Measurements from ENCODE around the gene SUGCT. TPM values are rescaled to one million over a fixed set of nuclear protein-coding genes. Genes with fewer than 3 reads are reported as not detected.

Gene SUGCT
- total and polyA plus RNA-seq, 2 of the 8 experiments (the other 6 are each of a cell fraction or from before 2014, with no cell fraction given) = 2.8 to 5.4 TPM

DNA sequence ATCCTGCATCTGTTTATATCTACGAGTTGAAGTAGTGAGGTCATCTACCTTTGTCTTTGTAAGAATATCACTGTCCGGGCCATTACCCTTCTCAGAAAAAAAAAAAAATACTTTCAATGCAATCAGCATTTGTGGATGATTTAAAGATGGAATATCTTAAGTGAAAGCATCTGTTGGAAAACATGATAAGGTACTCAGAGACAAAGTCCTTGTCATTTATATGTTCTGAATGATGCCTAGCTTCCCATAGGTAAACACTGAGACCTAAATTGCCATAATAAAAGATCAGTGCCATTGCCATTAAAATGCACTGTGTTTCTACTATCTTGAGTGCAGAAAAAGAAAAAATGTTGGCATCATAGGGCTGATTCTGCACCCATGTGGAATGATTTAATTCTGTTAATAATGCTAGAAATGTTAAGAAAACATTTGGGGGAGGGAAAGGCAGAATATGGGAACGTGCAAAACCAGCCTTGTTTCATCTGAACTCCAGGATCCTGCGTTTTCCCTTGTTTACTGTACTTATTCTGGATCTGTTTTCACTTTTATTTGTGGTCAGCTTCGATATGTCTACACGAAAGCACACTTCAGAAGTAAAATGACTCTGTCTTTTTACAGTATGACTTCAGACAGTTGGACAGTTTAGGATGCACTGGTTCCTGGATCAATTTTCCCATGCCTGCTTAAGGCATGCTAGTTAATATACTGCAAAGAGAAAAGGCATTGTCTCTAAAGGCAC is 669.8 kb downstream of the SUGCT start:
- no peak overlapping the region for H3K27ac ChIP-seq (ENCODE audit: low read depth, low read length)
- H3K36me3 ChIP-seq (ENCODE audit: control insufficient read depth in 2 of 4, insufficient read depth in 4 of 4, low read length in 3 of 4) = no peaks in the 10 kb centered on the region
- H2BK12ac ChIP-seq (ENCODE audit: low read depth, low read length) = no peak overlapping the region
- H4K91ac ChIP-seq (replicated peaks; ENCODE audit: insufficient read length, low read length) = no peak overlapping the region
- DNase-seq (ENCODE audit: low read depth in 1 of 2, low spot score in 2 of 2) (no peak), FAIRE-seq (no peak)
- no peaks in the 10 kb centered on the region for H3K4me1 ChIP-seq (replicated peaks in 1 of 4; ENCODE audit: control insufficient read depth in 3 of 4, insufficient read depth in 4 of 4, low read length in 3 of 4)
- H2BK15ac ChIP-seq (ENCODE audit: low read length) = no peak overlapping the region
- no peak overlapping the region for H2AK5ac ChIP-seq (ENCODE audit: low read depth, low read length)
- H2BK20ac ChIP-seq (ENCODE audit: low read length) = no peak overlapping the region
- TF ChIP-seq, protein P1, sequence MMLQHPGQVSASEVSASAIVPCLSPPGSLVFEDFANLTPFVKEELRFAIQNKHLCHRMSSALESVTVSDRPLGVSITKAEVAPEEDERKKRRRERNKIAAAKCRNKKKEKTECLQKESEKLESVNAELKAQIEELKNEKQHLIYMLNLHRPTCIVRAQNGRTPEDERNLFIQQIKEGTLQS (IDR thresholded peaks at IDR 0.05; ENCODE audit: insufficient read depth, low read depth, low read length) = no peak
- TF ChIP-seq SP1 (IDR thresholded peaks at IDR 0.05; ENCODE audit: low read depth, low read length) = no peak
- TF ChIP-seq EP300 (IDR thresholded peaks at IDR 0.05; ENCODE audit: borderline replicate concordance in 1 of 2, low read depth in 2 of 2, low read length in 2 of 2) = no peak
- TF ChIP-seq RBBP5 (IDR thresholded peaks at IDR 0.05; ENCODE audit: borderline replicate concordance, low read depth, low read length) = no peak
- no peak for TF ChIP-seq CREB1 (IDR thresholded peaks at IDR 0.05)
- no peak for TF ChIP-seq YY1 (IDR thresholded peaks at IDR 0.05; ENCODE audit: low read depth, low read length)
- no peak overlapping the region for H4K5ac ChIP-seq (ENCODE audit: insufficient read length, low read depth, low read length)
- no peaks in the 10 kb centered on the region for H3K27me3 ChIP-seq (replicated peaks in 1 of 4; ENCODE audit: control insufficient read depth in 3 of 4, extremely low read depth in 1 of 4, insufficient read depth in 3 of 4, low read length in 3 of 4)
- no peaks in the 10 kb centered on the region for H3K23me2 ChIP-seq (ENCODE audit: low read depth, low read length)
- no peak overlapping the region for H3K18ac ChIP-seq (ENCODE audit: extremely low read depth, low read length)
- no peaks in the 10 kb centered on the region for H3K9me3 ChIP-seq (ENCODE audit: insufficient read depth in 2 of 2, low read depth in 1 of 2, low read length in 1 of 2)
- no peak overlapping the region for H3K23ac ChIP-seq (ENCODE audit: insufficient read length)
- no peaks in the 10 kb centered on the region for H4K20me1 ChIP-seq (replicated peaks in 1 of 2; ENCODE audit: control insufficient read depth in 1 of 2, insufficient read depth in 2 of 2, low read length in 2 of 2)
- H2AFZ ChIP-seq (ENCODE audit: low read length) = no peak overlapping the region
- no peak overlapping the region for H2BK120ac ChIP-seq (replicated peaks; ENCODE audit: low read depth, low read length)
- H3K79me2 ChIP-seq (ENCODE audit: control insufficient read depth in 1 of 2, insufficient read depth in 2 of 2, low read length in 2 of 2) = no peaks in the 10 kb centered on the region
- POLR2A ChIA-PET (ENCODE audit: partially characterized antibody) = no interaction called here
- CTCF ChIA-PET (ENCODE audit: partially characterized antibody) = interaction anchor here (0.9 kb wide), 1 partner anchor 12 kb away, joined by 3 read pairs; no protein-coding TSS in a partner anchor
- WGBS, 2 experiments (ENCODE audit: extremely low coverage in 1 of 2, insufficient coverage in 1 of 2, insufficient read length in 1 of 2, insufficient replicate concordance in 2 of 2, low coverage in 1 of 2, low lambda C conversion rate in 2 of 2, missing lambda C conversion rate in 1 of 2) = 95% methylated on average over 6 of the region's 6 CpGs; no CpG with 5 or more reads in 1 of the 2 experiments
- H4K8ac ChIP-seq (ENCODE audit: extremely low read depth, insufficient read depth, low read length) = no peak overlapping the region
- H3K4me2 ChIP-seq (ENCODE audit: insufficient read depth in 1 of 2, low read depth in 2 of 2, low read length in 2 of 2) = no peak overlapping the region
- no peak overlapping the region for H2BK5ac ChIP-seq (ENCODE audit: low read depth, low read length)
- H3K4me3 ChIP-seq (ENCODE audit: extremely low read depth in 1 of 4, insufficient read depth in 2 of 4, low read depth in 3 of 4, low read length in 4 of 4) = no peak overlapping the region
- H3K4ac ChIP-seq (replicated peaks; ENCODE audit: insufficient read length, low read depth, low read length) = no peak overlapping the region
- no peak overlapping the region for H3K9ac ChIP-seq (replicated peaks in 1 of 4; ENCODE audit: extremely low read depth in 1 of 4, low read depth in 3 of 4, low read length in 3 of 4)
- no peak overlapping the region for H3K14ac ChIP-seq (ENCODE audit: insufficient read length)
- H3K56ac ChIP-seq (replicated peaks; ENCODE audit: insufficient read length, low read depth, low read length) = no peak overlapping the region
- H3K79me1 ChIP-seq (ENCODE audit: low read depth, low read length) = no peaks in the 10 kb centered on the region
